PC-3 (cell line): ENCODE data around the gene COQ3.
A peak's percentile ranks its signal among the peaks of the same experiment; 100 is the strongest.

Source experiments
- EZH2 ChIP-seq: fragments of 300-600 bp; sonication (generic); IDR thresholded peaks from one replicate; pipeline ENCODE4 v1.6.1; 2017; ENCODE audit warnings: antibody characterized with exemption, mild to moderate bottlenecking, low read length; ENCODE audit not compliant: unreplicated experiment
- EZH2phosphoT487 ChIP-seq: fragments of 300-600 bp; sonication (generic); IDR thresholded peaks from 2 replicates; pipeline ENCODE4 v1.6.1; 2018; ENCODE audit warnings: mild to moderate bottlenecking, antibody characterized with exemption, low read length, borderline replicate concordance
- TF ChIP-seq, protein P1 (sequence below): fragments of 300-600 bp; sonication (generic); conservative IDR thresholded peaks from 2 replicates; pipeline ENCODE4 v1.5.1; 2017; ENCODE audit warnings: antibody characterized with exemption, low read depth, mild to moderate bottlenecking, low read length

DNA sequence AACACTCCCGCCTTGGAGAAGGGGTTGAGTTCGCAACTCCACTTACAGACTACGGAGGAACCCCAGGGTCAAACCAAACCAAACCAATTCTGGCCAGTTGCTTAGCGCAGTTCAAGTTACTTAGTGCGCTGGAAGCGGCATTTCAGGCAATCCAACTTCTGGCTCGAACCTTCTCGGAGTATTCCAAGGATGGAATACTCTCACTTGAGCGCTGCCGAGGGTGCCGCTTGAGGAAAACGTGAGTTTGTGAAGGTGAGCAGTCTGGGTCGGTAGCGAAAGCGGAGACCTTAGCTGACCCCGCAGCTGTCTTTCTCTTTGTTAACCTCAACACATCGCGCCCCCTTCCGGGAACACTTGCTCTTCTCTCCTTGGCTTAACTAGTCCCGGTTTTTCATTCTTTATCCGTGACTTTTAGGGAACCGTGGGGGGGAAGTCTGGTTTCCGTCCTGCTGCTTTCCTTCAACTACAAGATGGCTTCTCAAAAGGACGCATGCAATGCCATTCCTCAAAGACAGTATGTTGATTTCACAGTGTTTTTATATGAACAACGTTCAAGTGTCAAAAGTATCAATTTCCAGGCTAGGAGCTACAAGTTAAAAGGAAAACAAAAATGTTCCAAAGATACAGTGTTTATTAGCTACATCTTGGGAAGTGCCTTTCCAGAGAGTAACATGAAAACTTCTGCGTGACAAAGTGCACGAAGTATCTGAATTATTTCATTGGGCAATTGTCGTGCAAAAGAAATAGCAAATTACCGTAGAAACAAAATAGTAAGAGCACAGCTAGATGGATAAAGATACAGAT is 31.9 kb upstream of the COQ3 start:
- TF ChIP-seq, protein P1, sequence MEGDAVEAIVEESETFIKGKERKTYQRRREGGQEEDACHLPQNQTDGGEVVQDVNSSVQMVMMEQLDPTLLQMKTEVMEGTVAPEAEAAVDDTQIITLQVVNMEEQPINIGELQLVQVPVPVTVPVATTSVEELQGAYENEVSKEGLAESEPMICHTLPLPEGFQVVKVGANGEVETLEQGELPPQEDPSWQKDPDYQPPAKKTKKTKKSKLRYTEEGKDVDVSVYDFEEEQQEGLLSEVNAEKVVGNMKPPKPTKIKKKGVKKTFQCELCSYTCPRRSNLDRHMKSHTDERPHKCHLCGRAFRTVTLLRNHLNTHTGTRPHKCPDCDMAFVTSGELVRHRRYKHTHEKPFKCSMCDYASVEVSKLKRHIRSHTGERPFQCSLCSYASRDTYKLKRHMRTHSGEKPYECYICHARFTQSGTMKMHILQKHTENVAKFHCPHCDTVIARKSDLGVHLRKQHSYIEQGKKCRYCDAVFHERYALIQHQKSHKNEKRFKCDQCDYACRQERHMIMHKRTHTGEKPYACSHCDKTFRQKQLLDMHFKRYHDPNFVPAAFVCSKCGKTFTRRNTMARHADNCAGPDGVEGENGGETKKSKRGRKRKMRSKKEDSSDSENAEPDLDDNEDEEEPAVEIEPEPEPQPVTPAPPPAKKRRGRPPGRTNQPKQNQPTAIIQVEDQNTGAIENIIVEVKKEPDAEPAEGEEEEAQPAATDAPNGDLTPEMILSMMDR: peak; percentile 49
- no peak for TF ChIP-seq EZH2
- no peak for TF ChIP-seq EZH2phosphoT487
